ENCODE measurements around the gene C1orf122.

Gene C1orf122

DNA sequence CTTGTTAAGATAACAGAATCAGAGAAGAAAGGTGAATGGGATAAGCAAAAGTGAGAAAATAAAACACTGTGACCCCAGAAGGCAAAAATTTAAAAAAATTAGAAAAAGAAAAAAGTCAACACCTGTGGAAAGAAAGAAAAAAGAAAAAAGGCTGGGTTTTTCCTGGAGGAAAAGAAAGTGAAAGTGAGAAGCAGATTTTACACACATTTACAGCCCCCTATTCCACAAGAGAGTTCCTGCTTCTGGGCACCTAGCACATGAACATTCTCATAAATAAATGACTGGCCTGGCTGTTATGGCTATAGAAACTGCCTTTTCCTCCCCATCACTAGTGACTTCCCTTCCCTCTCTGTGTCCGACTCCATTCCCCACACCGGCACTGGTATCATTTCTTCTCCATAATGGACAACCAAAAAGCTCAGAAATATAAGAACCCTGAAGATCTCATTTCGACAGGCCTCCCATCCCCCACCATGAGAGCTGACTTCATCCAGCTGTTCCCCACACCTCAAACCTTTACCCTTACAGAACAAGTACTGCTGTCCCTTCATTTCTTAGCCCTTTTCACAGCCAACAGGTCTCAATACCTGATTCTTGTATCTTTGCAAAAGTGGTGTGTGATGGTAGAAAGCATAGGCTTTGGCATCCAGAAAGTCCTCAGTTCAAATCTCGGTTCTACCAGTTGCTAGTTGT is 39.2 kb downstream of the C1orf122 start:
- DNase-seq = no peak

DNA sequence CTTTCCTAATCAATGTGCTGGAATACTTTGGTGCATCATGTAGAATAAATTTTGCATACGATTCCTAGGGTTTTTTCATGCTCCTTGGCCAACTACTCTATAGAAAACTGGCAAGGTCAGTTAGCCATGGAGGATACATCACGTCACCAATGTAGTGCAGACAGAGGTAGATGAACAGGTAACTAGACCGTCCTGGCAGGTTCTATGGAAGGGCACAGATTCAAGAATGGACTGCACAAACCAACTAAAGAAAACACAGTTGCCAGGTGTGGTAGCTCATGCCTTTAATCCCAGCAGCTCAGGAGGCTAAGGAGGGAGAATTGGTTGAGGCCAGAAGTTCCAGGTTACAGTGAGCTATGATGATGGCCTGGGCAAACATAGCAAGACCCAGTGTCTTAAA is 41.9 kb downstream of the C1orf122 start:
- DNase-seq = no peak

DNA sequence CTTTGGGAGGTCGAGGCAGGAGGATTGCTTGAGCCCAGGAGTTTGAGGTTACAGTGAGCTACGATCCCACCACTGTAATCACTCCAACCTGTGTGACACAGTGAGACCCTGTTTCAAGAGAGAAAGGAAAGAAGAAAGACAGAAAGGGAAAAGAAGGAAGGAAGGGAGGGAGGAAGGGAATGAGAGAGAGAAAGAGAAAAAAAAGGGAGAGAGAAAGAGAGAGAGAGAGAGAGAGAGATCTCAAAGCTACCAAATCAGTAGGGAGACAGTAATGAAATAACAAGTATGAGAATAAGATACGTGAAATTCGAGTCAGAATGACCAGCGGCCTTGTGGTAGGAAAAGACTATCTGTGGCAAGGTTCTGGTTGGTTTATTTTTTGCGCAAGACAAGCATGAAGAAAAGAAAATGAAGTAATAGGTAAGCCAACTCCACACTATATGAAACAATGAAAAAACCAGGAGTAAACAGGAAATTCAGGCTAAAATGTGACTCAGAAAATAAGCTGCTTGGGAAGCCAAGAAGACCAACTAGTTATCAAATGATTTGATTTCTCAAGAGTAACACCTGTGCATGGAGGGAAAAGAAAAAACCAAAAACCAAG is 42.9 kb downstream of the C1orf122 start:
- DNase-seq = no peak

DNA sequence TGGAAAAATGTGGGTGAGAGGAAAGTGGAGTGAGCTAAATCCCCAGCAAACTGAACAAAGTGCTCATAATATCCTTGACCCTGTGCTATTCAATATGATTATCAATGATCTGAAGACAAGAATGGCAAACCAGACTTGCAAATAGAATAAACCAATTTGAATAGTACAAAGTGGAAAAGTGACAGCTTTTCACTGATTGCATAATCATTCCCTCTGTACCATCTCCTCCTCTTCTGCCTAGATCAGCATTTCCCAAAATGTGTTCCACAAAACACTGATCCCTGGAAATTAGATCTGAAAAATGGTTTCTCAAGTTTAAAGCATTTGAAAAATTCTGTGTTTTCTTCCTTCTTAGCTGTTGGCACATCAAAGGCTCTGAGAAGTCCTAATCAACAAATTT is 43.7 kb downstream of the C1orf122 start:
- no peak for DNase-seq

DNA sequence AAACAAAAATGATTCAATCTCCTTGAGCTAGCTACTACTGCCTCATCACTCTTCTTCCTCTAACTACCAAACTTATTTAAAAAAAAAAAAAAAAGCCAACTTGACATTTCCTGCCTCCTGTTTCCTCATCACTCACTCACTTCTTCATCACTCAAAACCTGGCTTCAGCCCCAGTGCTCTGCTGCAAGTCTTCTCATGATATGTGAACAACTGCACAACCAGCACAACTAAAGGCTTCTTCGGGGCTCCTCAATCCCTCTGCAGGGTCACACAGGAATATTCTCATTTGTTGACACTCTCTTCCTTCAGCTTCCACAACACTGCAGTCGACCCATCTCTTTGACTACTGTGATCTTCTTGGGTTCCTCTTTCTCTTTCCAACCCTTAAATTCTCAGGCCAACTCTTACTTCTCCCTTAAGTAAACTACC is 44.2 kb downstream of the C1orf122 start:
- no peak for DNase-seq

DNA sequence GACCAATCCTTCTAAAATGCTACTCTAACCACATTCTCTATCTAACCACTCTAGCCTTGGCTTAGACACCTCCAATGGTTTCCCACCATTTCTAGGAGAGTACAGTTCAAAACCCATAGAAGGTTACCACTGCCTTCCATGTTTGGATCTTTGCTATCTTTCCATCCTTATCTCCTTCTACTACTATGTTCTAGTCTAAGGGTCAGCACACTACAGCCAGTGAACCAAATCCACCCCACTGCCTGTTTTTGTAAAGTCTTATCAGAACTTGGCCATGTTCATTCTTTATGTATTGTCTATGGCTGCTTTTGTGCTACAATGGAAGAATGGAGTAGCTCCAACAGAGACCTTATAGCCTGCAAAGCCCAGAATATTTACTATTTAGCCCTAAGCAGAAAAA is 45.6 kb downstream of the C1orf122 start:
- no peak for DNase-seq

DNA sequence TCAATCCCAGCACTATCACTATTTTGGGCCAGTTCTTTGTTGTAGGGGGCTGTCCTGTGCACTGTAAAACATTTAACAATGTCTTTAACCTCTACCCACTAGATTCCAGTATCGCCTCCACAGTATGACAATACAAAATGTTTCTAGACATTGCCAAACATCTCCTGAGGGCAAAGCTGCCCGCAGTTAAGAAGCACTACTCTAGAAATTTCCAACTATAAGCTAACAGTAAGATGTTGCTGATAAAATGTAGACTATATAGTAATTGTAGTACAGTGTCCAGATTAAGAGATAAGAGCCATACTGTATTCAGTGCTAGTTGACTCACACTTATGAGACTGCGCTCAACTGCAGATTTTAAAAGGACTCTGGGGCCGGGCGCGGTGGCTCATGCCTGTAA is 46.8 kb downstream of the C1orf122 start:
- DNase-seq = no peak
